ENCODE measurements around the gene PAK1. TPM values are rescaled to one million over a fixed set of nuclear protein-coding genes. Genes with fewer than 3 reads are reported as not detected.
A peak's percentile ranks its signal among the peaks of the same experiment; 100 is the strongest.

The PAK1 gene
- polyA plus RNA-seq, 1 donor (not counting 4 experiments of a cell fraction or from before 2014, with no cell fraction given), result 78.2 TPM

DNA sequence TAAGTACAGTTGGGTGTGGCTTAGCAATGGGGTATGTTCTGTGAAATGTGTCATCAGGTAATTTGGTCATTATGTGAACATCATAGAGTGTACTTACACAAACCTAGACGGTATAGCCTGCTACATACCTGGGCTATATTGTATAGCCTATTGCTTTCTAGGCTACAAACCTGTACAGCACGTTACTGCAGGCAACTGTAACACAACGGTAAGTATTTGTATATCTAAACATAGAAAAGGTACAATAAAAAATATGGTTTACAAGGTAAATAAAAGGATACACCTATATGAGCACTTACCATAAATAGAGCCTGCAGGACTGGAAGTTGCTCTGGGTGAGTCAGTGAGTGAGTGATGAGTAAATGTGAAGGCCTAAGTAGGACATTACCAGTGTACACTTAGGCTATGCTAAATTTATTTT lies 99.3 kb downstream of the PAK1 start:
- H3K9me1 ChIP-seq (ENCODE audit: control insufficient read depth, extremely low read depth, insufficient read depth, low read length), result peaks cover 2% of the 10 kb centered on the region
- no peaks in the 10 kb centered on the region for H3K9me3 ChIP-seq (ENCODE audit: control insufficient read depth, low read depth, low read length)
- H2AFZ ChIP-seq (ENCODE audit: control insufficient read depth, low read length), result no peak overlapping the region
- H3K27ac ChIP-seq (ENCODE audit: control insufficient read depth, insufficient read depth, low read length), result peak overlapping the region; percentile 67
- dilution Hi-C loops (cut with MboI; ENCODE audit: extremely low pct_ligation_motif_present, low sequenced_read_pairs), result no loop called here
- H3K9ac ChIP-seq (ENCODE audit: control insufficient read depth, extremely low read depth, insufficient read depth, low read length), result no peak overlapping the region
- no peaks in the 10 kb centered on the region for H3K79me2 ChIP-seq (ENCODE audit: control insufficient read depth, insufficient read depth, low read length)
- H3K36me3 ChIP-seq (ENCODE audit: control insufficient read depth in 2 of 2, extremely low read depth in 1 of 2, insufficient read depth in 2 of 2, low read length in 2 of 2), result peaks cover 0 to 8% of the 10 kb centered on the region in 2 experiments
- no peak for FAIRE-seq
- no peaks in the 10 kb centered on the region for H3K27me3 ChIP-seq (ENCODE audit: control insufficient read depth, extremely low read depth, insufficient read depth, low read length)
- peak overlapping the region; percentile 77 for H3K4me2 ChIP-seq (ENCODE audit: control insufficient read depth, extremely low read depth, insufficient read depth, low read depth, low read length)
- TF ChIP-seq EZH2 (IDR thresholded peaks at IDR 0.05; ENCODE audit: low read length), result no peak
- TF ChIP-seq, protein P1, sequence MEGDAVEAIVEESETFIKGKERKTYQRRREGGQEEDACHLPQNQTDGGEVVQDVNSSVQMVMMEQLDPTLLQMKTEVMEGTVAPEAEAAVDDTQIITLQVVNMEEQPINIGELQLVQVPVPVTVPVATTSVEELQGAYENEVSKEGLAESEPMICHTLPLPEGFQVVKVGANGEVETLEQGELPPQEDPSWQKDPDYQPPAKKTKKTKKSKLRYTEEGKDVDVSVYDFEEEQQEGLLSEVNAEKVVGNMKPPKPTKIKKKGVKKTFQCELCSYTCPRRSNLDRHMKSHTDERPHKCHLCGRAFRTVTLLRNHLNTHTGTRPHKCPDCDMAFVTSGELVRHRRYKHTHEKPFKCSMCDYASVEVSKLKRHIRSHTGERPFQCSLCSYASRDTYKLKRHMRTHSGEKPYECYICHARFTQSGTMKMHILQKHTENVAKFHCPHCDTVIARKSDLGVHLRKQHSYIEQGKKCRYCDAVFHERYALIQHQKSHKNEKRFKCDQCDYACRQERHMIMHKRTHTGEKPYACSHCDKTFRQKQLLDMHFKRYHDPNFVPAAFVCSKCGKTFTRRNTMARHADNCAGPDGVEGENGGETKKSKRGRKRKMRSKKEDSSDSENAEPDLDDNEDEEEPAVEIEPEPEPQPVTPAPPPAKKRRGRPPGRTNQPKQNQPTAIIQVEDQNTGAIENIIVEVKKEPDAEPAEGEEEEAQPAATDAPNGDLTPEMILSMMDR (optimal IDR thresholded peaks at IDR 0.05 in 1 of 3, IDR thresholded peaks at IDR 0.05 in 1 of 3, conservative IDR thresholded peaks at IDR 0.05 in 1 of 3; ENCODE audit: extremely low read depth in 1 of 3, insufficient read depth in 2 of 3, low read length in 3 of 3), result no peak
- H3K4me3 ChIP-seq (ENCODE audit: control insufficient read depth in 2 of 3, extremely low read depth in 1 of 3, insufficient read depth in 2 of 3, low read depth in 1 of 3, low read length in 3 of 3), result no peak overlapping the region
- no peaks in the 10 kb centered on the region for H4K20me1 ChIP-seq (ENCODE audit: control insufficient read depth, extremely low read depth, insufficient read depth, low read length)
- DNase-seq (ENCODE audit: low read depth, low spot score), result no peak
- H3K4me1 ChIP-seq (ENCODE audit: control insufficient read depth, extremely low read depth, insufficient read depth, low read length), result peaks cover 23% of the 10 kb centered on the region

DNA sequence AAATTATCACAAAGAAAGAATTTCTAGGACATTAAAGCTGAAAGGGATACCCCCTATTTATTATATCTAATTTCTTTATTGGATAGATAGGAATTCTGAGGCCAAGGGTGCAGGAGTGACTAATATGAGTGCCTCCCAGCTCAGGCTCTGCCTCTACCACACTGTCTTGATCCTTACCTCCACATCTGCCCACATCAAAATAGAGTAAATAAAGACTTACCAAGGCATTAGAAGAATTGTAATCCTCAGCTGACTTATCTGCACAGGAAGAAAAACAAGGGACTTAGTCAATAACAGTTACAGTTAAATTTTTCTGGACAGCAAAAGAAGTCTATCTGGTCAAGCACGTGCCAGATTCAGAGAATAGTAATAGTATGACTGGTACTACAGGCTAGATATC lies 99.8 kb downstream of the PAK1 start:
- peaks cover 2% of the 10 kb centered on the region for H3K9me1 ChIP-seq (ENCODE audit: control insufficient read depth, extremely low read depth, insufficient read depth, low read length)
- no peaks in the 10 kb centered on the region for H4K20me1 ChIP-seq (ENCODE audit: control insufficient read depth, extremely low read depth, insufficient read depth, low read length)
- DNase-seq (ENCODE audit: low read depth, low spot score) (no peak), FAIRE-seq (no peak)
- H3K27me3 ChIP-seq (ENCODE audit: control insufficient read depth, extremely low read depth, insufficient read depth, low read length), result no peaks in the 10 kb centered on the region
- H2AFZ ChIP-seq (ENCODE audit: control insufficient read depth, low read length), result no peak overlapping the region
- no peaks in the 10 kb centered on the region for H3K9me3 ChIP-seq (ENCODE audit: control insufficient read depth, low read depth, low read length)
- dilution Hi-C loops (cut with MboI; ENCODE audit: extremely low pct_ligation_motif_present, low sequenced_read_pairs), result no loop called here
- peaks cover 0 to 6% of the 10 kb centered on the region in 2 experiments for H3K36me3 ChIP-seq (ENCODE audit: control insufficient read depth in 2 of 2, extremely low read depth in 1 of 2, insufficient read depth in 2 of 2, low read length in 2 of 2)
- no peak overlapping the region for H3K9ac ChIP-seq (ENCODE audit: control insufficient read depth, extremely low read depth, insufficient read depth, low read length)
- H3K4me2 ChIP-seq (ENCODE audit: control insufficient read depth, extremely low read depth, insufficient read depth, low read depth, low read length), result peak overlapping the region; percentile 77
- TF ChIP-seq, protein P1 (optimal IDR thresholded peaks at IDR 0.05 in 1 of 3, IDR thresholded peaks at IDR 0.05 in 1 of 3, conservative IDR thresholded peaks at IDR 0.05 in 1 of 3; ENCODE audit: extremely low read depth in 1 of 3, insufficient read depth in 2 of 3, low read length in 3 of 3), result no peak
- no peak for TF ChIP-seq EZH2 (IDR thresholded peaks at IDR 0.05; ENCODE audit: low read length)
- H3K79me2 ChIP-seq (ENCODE audit: control insufficient read depth, insufficient read depth, low read length), result no peaks in the 10 kb centered on the region
- H3K4me3 ChIP-seq (ENCODE audit: control insufficient read depth in 2 of 3, extremely low read depth in 1 of 3, insufficient read depth in 2 of 3, low read depth in 1 of 3, low read length in 3 of 3), result no peak overlapping the region
- peak overlapping the region; percentile 67 for H3K27ac ChIP-seq (ENCODE audit: control insufficient read depth, insufficient read depth, low read length)
- H3K4me1 ChIP-seq (ENCODE audit: control insufficient read depth, extremely low read depth, insufficient read depth, low read length), result peaks cover 23% of the 10 kb centered on the region
